H1 (cell line): ENCODE measurements around the gene CC2D1B. TPM values are rescaled to one million over a fixed set of nuclear protein-coding genes. Genes with fewer than 3 reads are reported as not detected.

Source experiments
- KDM5A ChIP-seq: fragments of 200-600 bp; IDR thresholded peaks from 2 replicates; pipeline ENCODE4 v1.7.1; 2012; ENCODE audit warnings: mild to moderate bottlenecking, low read length, inconsistent platforms, mixed read lengths
- polyA plus RNA-seq, 7 experiments: library from polyadenylated mRNA; depleted of rRNA in 3 of 7; stranded (reverse) in 5 of 7; unstranded in 2 of 7; fragments of >200 nt in 5 of 7; fragments of 200-250 nt in 2 of 7; gene quantifications; 1 replicate in 5 of 7; 2 replicates in 1 of 7; 4 replicates in 1 of 7; pipeline versions ENCODE4 v1.2.1 to v1.2.3, GENCODE V29; 2011 to 2013; ENCODE audit warnings: missing spikeins in 2 of 7, mixed read lengths in 2 of 7
- total RNA-seq: library from RNA; stranded (reverse); fragmentation: NEBNext Ultra II Directional; extraction: Animal tissue kit (Norgen Biotek cat#: 25700); gene quantifications from 2 replicates; pipeline ENCODE4 v1.2.1, GENCODE V29; 2021

CC2D1B gene
- total and polyA plus RNA-seq, 2 of the 8 experiments (the other 6 are each of a cell fraction or from before 2014, with no cell fraction given) = 7.4 to 13.1 TPM

DNA sequence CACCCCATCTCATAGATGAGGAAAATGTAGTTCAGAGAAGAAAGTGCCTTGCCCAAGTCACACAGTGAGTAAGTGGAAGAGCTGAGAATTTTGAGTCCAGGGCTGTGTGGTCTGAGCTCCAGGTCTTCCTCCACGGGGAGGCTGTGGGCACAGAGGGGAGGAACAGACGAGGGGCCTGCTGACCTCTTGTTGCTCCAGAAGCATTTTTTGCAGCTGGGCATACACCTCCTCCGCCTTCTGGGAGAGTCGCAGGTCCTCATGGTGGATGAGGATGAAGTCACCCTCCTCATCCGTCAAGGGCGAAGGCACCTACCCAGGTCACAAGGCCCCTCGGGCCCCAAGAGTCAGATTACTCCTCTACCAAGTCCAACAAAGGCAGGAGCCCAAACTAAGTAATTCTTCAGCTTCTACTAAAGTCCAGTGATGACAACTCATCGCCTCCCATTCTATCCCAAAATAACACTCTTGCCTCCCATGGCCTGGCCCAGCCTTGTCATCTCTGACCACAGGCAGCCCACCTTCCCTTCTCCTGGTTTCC, 9.1 kb downstream of the CC2D1B start (continued):
- TF ChIP-seq KDM5A = no peak
